22Rv1 (cell line): ENCODE data around the gene SURF2.

Experiments used
- ZFX ChIP-seq: fragments of 450-650 bp; IDR thresholded peaks from 2 replicates; pipeline ENCODE4 v1.6.1; 2017; ENCODE audit warnings: antibody characterized with exemption, borderline replicate concordance
- TF ChIP-seq, protein P1 (sequence below): fragments of 450-650 bp; IDR thresholded peaks from 2 replicates; pipeline ENCODE4 v1.5.1; 2017; ENCODE audit warnings: mild to moderate bottlenecking

DNA sequence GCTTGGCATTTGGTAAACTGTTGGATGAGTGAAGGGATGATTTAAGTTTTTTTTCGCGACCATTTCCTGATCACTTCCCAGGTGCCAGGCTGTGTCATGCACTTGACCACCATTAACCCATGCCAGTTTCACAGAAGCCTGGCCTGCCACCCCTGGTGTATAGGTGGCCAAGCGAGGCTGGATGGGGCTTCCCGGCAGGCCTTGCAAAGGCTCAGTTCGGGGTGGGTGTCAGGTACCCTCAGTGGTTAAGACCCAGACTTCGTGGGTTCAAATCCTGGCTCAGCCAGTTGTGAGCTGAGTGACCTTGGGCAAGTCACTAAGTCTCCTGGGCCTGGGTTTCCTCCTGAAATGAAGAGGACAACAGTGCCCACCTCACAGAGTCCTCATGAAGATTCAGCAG is 10.8 kb upstream of the SURF2 start:
- TF ChIP-seq, protein P1, sequence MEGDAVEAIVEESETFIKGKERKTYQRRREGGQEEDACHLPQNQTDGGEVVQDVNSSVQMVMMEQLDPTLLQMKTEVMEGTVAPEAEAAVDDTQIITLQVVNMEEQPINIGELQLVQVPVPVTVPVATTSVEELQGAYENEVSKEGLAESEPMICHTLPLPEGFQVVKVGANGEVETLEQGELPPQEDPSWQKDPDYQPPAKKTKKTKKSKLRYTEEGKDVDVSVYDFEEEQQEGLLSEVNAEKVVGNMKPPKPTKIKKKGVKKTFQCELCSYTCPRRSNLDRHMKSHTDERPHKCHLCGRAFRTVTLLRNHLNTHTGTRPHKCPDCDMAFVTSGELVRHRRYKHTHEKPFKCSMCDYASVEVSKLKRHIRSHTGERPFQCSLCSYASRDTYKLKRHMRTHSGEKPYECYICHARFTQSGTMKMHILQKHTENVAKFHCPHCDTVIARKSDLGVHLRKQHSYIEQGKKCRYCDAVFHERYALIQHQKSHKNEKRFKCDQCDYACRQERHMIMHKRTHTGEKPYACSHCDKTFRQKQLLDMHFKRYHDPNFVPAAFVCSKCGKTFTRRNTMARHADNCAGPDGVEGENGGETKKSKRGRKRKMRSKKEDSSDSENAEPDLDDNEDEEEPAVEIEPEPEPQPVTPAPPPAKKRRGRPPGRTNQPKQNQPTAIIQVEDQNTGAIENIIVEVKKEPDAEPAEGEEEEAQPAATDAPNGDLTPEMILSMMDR = no peak
- TF ChIP-seq ZFX = no peak
